Choroid plexus epithelial cell (primary cell): Measurements from ENCODE around the gene ESR1.

Experiments used
- DNase-seq: peaks from one replicate; pipeline ENCODE4 v3.0.0-alpha.2; 2010; ENCODE audit warnings: low read depth
- H3K4me3 ChIP-seq: 2 replicates; pipeline ENCODE4 v1.5.1; 2011; ENCODE audit warnings: low read depth, mild to moderate bottlenecking, control low read depth, low read length, moderate library complexity
- CTCF ChIP-seq: conservative IDR thresholded peaks from 2 replicates; pipeline ENCODE4 v1.5.1; 2011; ENCODE audit warnings: low read depth, mild to moderate bottlenecking, control low read depth, inconsistent platforms, low read length, moderate library complexity

Gene ESR1

GRCh38 chr6:152118224-152118623 is 310.7 kb downstream of the ESR1 start:
- H3K4me3 ChIP-seq = no peak overlapping the region
- TF ChIP-seq CTCF = no peak
- no peak for DNase-seq

- no peak overlapping the region for H3K4me3 ChIP-seq
- peak; percentile 34 for DNase-seq
- peak; percentile 41 for TF ChIP-seq CTCF
Observed at GRCh38 chr6:152118678-152119077, 311.2 kb downstream of the ESR1 start.

GRCh38 chr6:152119831-152120230 is 312.3 kb downstream of the ESR1 start:
- no peak for DNase-seq
- H3K4me3 ChIP-seq = no peak overlapping the region
- TF ChIP-seq CTCF = no peak

GRCh38 chr6:152121910-152122309 is 314.4 kb downstream of the ESR1 start:
- TF ChIP-seq CTCF = no peak
- no peak for DNase-seq
- no peak overlapping the region for H3K4me3 ChIP-seq

GRCh38 chr6:152122434-152122833 is 315.0 kb downstream of the ESR1 start:
- no peak overlapping the region for H3K4me3 ChIP-seq
- no peak for TF ChIP-seq CTCF
- DNase-seq = no peak

GRCh38 chr6:152123076-152123475 is 315.6 kb downstream of the ESR1 start:
- no peak overlapping the region for H3K4me3 ChIP-seq
- DNase-seq = no peak
- no peak for TF ChIP-seq CTCF

GRCh38 chr6:152124429-152125074 is 317.1 kb downstream of the ESR1 start:
- peak; percentile 74 for TF ChIP-seq CTCF
- DNase-seq = peak; percentile 88

More at GRCh38 chr6:152124429-152125074, 317.1 kb downstream of the ESR1 start:
- H3K4me3 ChIP-seq = no peak overlapping the region
